GM12873 (cell line): ENCODE measurements around the gene CPHXL2.

ENCODE experiments used
- TF ChIP-seq, protein P1 (sequence below): IDR thresholded peaks from 2 replicates; pipeline ENCODE4 v1.5.1; 2012; ENCODE audit warnings: low read depth, mild to moderate bottlenecking, moderate library complexity, low read length, control low read depth; ENCODE audit not compliant: insufficient read depth; ENCODE audit errors: missing control alignments

CPHXL2 gene

DNA sequence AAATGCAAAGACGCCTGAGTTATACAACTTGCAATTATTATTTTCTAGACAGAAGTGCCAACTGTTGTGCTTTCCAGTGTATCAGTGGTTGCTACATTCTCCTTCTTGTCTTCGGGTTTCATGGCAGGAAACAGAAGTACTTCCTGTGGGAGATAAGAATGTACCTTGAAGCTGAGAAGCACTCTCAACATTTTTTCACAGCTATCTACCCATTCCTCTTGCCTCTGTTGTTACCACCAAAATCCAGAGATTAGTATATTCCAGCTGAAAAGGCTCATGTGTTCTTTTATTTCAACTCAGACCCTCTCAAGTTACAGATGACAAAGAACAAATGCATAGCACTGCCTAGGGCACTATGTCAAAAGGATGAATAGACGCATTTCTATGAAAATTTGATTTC lies 49.0 kb downstream of the CPHXL2 start:
- TF ChIP-seq, protein P1, sequence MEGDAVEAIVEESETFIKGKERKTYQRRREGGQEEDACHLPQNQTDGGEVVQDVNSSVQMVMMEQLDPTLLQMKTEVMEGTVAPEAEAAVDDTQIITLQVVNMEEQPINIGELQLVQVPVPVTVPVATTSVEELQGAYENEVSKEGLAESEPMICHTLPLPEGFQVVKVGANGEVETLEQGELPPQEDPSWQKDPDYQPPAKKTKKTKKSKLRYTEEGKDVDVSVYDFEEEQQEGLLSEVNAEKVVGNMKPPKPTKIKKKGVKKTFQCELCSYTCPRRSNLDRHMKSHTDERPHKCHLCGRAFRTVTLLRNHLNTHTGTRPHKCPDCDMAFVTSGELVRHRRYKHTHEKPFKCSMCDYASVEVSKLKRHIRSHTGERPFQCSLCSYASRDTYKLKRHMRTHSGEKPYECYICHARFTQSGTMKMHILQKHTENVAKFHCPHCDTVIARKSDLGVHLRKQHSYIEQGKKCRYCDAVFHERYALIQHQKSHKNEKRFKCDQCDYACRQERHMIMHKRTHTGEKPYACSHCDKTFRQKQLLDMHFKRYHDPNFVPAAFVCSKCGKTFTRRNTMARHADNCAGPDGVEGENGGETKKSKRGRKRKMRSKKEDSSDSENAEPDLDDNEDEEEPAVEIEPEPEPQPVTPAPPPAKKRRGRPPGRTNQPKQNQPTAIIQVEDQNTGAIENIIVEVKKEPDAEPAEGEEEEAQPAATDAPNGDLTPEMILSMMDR = no peak

DNA sequence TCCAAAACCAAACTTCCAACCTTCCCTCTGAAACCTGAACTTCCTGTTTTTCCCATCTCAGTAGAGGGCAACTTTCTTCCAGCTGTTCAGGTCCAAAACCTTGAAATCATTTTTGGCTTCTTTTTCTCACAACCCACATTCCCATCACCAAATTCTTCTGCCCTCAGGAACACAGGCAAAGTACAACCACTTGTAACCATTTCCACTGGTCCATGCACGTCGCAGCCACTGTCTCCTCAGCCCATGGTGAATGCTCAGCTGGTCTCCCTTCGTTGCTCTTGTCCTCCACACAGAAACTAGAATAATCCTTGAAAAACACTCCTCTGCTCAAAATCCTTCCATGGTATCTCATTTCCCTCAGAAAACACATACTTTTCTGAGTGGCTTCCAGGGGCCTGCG lies 50.0 kb downstream of the CPHXL2 start:
- TF ChIP-seq, protein P1 = no peak

DNA sequence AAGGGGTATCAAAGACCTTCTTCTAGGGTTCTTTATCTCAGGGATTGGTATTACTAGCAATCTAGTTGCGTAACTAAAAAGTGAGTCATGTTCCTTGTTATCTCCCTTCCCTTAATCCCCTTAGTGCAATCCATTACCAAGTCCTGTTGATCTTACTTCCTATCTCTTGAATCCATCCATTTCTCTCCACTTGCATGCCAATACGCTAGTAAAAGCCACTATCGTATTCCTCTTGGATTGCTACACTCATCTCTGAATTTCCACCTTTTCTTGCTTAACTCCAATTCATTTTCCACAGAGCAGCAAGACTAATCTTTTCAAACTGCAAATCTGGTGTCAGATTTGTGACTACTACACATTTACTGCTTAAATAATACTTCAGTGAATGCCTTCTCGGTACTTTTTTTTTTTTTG lies 51.9 kb downstream of the CPHXL2 start:
- TF ChIP-seq, protein P1 = no peak

DNA sequence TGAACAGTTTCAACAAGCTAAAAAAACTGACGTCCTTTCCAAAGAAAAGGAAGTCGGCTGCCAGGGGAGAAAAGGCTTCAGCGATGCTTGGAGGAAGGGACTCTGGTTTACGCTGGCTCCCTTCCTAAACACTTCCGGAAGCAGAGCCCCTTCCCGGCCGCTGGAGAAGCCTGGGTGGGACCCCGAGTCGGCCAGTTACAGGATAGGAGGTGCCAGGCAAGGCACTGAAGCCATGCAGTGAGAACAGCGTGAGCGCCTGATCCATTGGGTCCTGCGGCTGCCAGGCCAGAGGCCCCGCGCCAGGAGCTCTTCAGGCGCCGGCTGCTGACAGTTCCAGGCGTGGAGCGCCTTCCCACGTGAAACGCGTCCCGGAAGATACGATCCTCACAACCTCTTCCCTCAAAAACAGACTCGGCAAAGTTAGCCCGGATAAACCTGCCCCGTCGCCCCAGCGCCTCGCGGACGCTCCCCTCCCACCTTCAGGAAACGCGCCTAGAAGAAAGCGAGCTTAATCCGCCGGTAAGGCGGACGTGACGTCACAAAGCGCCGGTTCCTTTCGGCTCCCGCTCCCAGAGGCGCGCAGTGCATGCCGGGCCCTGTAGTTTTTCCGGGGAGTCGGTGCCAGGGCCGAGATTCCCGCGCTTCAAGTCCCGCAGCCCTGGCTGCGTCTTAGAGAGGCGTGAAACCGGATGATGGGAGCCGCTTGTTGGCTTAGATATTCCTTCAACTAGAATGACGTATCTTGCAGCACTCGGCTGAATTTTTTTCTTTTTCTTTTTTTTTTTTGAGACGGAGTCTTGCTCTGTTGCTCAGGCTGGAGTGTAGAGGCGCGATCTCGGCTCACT lies 53.8 kb downstream of the CPHXL2 start, which contains the start of gene ADAT1:
Gene ADAT1, minus strand, starts transcription at position 521 of the 845 bp plus-strand sequence. CDS start 2,482 bp downstream, outside the sequence.
- TF ChIP-seq, protein P1 = no peak

DNA sequence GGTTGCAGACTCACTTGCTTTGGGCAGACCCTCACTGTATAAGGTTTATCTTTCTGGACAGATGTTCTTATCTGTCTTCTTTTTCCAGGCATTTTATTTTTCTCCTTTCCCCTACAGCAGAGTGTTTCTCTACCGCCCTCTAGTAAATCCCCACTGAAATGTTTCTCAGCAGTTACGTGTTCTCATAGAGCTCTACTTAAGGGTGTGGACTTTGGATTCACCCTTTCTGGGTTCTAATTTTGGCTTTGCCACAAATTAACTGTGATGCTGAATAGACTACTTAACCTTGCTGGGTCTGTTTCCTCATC lies 55.7 kb downstream of the CPHXL2 start:
- TF ChIP-seq, protein P1 = peak; percentile 47

DNA sequence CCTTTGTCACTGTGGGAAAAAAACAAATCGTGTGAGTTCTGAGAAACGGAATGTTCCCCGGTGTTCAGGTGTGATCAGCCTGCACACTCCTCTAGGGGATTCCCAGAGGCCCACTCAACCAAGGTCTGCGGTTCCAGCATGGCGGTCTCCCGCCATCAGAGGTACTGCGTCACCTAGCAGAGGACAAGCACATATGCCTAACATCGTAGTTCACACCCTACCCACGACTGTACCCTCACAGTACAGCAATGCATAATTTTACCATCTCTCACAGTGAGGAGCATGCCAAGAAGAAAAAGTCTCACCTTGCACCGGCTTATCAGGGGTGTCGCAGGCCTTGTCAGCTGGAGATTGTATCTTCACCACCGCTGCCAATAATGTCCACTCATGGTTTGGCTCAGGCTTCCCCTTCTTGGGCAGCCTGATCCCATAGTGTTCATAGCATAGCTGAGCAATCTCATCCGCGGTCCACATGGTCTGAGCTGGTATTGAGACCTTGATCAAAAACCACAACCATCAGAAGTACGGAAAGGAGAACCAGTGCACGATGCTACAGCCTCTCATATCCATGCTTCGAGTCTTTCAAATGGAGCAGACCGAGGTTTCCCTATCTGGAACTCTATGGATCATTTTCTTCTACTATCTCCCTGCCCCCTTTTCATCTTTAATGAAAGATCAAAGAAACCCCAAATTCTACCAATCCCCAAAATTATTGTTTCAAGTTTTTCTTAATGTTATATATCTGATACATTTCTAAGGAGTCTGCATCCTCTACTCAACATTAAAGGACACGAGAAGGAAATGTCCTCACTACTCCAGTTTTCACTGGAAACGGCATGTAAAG lies 56.3 kb downstream of the CPHXL2 start:
- TF ChIP-seq, protein P1 = no peak

DNA sequence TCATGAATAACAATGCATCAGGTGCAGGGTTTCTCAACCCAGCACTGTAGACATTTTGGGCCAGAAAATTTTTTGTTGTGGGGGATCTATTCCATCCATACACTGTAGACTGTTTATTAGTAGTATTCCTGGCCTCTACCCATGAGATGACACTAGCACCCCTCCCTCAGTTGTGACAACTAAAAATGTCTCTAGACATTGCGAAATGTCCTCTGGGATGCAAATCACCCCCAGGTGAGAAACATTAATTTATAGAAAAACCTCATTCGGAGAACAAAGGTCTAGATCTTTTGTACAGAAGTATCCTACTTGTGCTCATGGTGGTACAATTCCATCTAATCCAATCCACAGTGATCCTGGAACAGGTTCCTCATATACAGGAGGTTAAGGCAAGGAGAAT lies 58.0 kb downstream of the CPHXL2 start:
- TF ChIP-seq, protein P1 = no peak
